Mesendoderm (in vitro differentiated cells): ENCODE measurements around the gene PRDM2.
A peak's percentile ranks its signal among the peaks of the same experiment; 100 is the strongest.

Source experiments
- DNase-seq: peaks from one replicate; pipeline ENCODE4 v3.0.0; 2013
- H2AK5ac ChIP-seq: 2 replicates; pipeline ENCODE4 v1.6.1; 2013; ENCODE audit warnings: low read length, inconsistent platforms
- H2BK120ac ChIP-seq: 2 replicates; pipeline ENCODE4 v1.6.1; 2013; ENCODE audit warnings: low read depth, mild to moderate bottlenecking, low read length, moderate library complexity, mixed read lengths
- H2BK15ac ChIP-seq: replicated peaks from 2 replicates; pipeline ENCODE4 v1.6.1; 2013; ENCODE audit warnings: low read depth, mild to moderate bottlenecking, moderate library complexity
- H2BK5ac ChIP-seq: 2 replicates; pipeline ENCODE4 v1.6.1; 2013; ENCODE audit warnings: low read length, inconsistent platforms
- H3K18ac ChIP-seq: 2 replicates; pipeline ENCODE4 v1.6.1; 2013; ENCODE audit warnings: mild to moderate bottlenecking, low read length, mixed read lengths
- H3K23ac ChIP-seq: one replicate; pipeline ENCODE4 v1.6.1; 2013; ENCODE audit warnings: low read length
- H3K27ac ChIP-seq: 2 replicates; pipeline ENCODE4 v1.5.1; 2013; ENCODE audit warnings: low read depth, mild to moderate bottlenecking, inconsistent platforms, low read length, moderate library complexity
- H3K27me3 ChIP-seq: 2 replicates; pipeline ENCODE4 v1.6.1; 2013; ENCODE audit warnings: low read length, control low read depth, mild to moderate bottlenecking, inconsistent platforms; ENCODE audit not compliant: insufficient read depth, poor library complexity
- H3K36me3 ChIP-seq: 2 replicates; pipeline ENCODE4 v1.6.1; 2013; ENCODE audit warnings: low read length, inconsistent platforms; ENCODE audit not compliant: control insufficient read depth, insufficient read depth
- H3K4ac ChIP-seq: one replicate; pipeline ENCODE4 v1.6.1; 2013; ENCODE audit warnings: low read depth, mild to moderate bottlenecking, low read length, moderate library complexity
- H3K4me1 ChIP-seq: 2 replicates; pipeline ENCODE4 v1.6.1; 2013; ENCODE audit warnings: low read depth, low read length, inconsistent platforms; ENCODE audit not compliant: control insufficient read depth
- H3K4me2 ChIP-seq: 2 replicates; pipeline ENCODE4 v1.6.1; 2013; ENCODE audit warnings: low read length
- H3K4me3 ChIP-seq: 2 replicates; pipeline ENCODE4 v1.5.1; 2013; ENCODE audit warnings: mild to moderate bottlenecking, low read length
- H3K56ac ChIP-seq: one replicate; pipeline ENCODE4 v1.6.1; 2013; ENCODE audit warnings: low read length
- H3K79me1 ChIP-seq: 2 replicates; pipeline ENCODE4 v1.6.1; 2013; ENCODE audit warnings: low read length, inconsistent platforms
- H3K79me2 ChIP-seq: 2 replicates; pipeline ENCODE4 v1.6.1; 2013; ENCODE audit warnings: mild to moderate bottlenecking, low read length; ENCODE audit not compliant: control insufficient read depth, insufficient read depth
- H3K9ac ChIP-seq: 2 replicates; pipeline ENCODE4 v1.6.1; 2013; ENCODE audit warnings: low read length, inconsistent platforms
- H4K5ac ChIP-seq: one replicate; pipeline ENCODE4 v1.6.1; 2013; ENCODE audit warnings: low read length
- H4K8ac ChIP-seq: one replicate; pipeline ENCODE4 v1.6.1; 2013; ENCODE audit warnings: low read depth, mild to moderate bottlenecking, control low read depth, low read length, moderate library complexity
- WGBS: extraction: QIAGEN DNeasy Blood & Tissue Kit; methylation state at CpG from one replicate; pipeline ENCODE4 v1.1.7; 2013; ENCODE audit warnings: low lambda C conversion rate, missing lambda C conversion rate; ENCODE audit not compliant: insufficient coverage; ENCODE audit errors: extremely low coverage; 5-methylcytosine and 5-hydroxymethylcytosine counted together

PRDM2 gene

GRCh38 chr1:13701271-13701640, 1.3 kb downstream of the PRDM2 start:
- Histone ChIP-seq H2AK5ac (no peak overlapping the region), H4K8ac (no peak overlapping the region), H3K36me3 (no peaks in the 10 kb centered on the region), H3K79me2 (peaks cover 5% of the 10 kb centered on the region), H3K4me2 (no peak overlapping the region), H3K27ac (no peak overlapping the region), H2BK5ac (no peak overlapping the region), H2BK15ac (no peak overlapping the region), H3K4ac (no peak overlapping the region), H3K4me3 (no peak overlapping the region), H3K27me3 (no peaks in the 10 kb centered on the region), H3K18ac (no peak overlapping the region), H3K56ac (no peak overlapping the region), H3K9ac (peak overlapping the region; percentile 67), H3K23ac (no peak overlapping the region), H2BK120ac (no peak overlapping the region), H4K5ac (no peak overlapping the region), H3K79me1 (peaks cover 12% of the 10 kb centered on the region), H3K4me1 (peaks cover 3% of the 10 kb centered on the region)
- no peak for DNase-seq
- WGBS = no CpG with 5 or more reads among the region's 6 CpGs

DNA sequence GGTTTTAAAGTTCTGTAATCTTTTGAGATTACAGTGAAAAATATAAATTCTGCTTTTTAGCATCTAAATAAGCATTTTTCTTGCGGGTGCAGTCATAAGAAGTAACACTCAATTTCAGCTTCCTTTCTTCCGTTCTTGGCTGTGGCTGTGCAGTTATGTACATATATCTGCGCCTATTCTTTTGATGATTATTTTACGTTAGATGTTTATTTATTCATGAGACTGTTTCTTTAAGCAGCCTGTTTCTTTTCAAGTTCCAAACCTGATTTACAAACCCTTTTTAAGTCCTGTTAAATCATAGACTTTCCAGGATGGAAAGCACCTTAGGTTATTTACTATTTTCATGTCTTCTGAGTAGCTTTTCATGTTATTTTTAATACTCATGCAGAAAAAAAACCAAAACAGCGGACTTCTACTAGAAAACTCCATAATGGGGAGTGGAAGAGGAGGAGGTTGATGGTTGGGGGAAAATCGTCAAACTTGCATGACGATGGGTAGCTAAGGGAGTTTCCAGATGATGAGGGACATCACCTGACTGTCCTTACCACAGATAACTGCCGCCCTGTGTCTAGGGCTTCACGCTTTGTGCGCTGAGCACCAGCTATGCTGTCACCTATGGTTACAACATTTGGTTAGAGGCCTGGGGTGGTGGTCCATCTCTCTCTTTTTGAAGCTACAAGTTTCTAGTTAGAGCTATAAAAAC, 2.6 kb downstream of the PRDM2 start:
- no peak overlapping the region for H3K23ac ChIP-seq
- WGBS = no CpG with 5 or more reads among the region's 10 CpGs

GRCh38 chr1:13703128-13703513, 3.1 kb downstream of the PRDM2 start:
- H3K4me2 ChIP-seq = no peak overlapping the region

More for the DNA sequence above, 2.6 kb downstream of the PRDM2 start:
- Histone ChIP-seq H4K5ac (no peak overlapping the region), H3K4me1 (peaks cover 3% of the 10 kb centered on the region), H3K36me3 (no peaks in the 10 kb centered on the region), H4K8ac (no peak overlapping the region), H3K18ac (no peak overlapping the region), H3K9ac (no peak overlapping the region), H3K4ac (no peak overlapping the region), H2BK15ac (no peak overlapping the region), H3K4me2 (no peak overlapping the region), H3K27me3 (no peaks in the 10 kb centered on the region), H3K56ac (peak overlapping the region; percentile 22), H3K79me1 (peaks cover 15% of the 10 kb centered on the region), H2BK120ac (no peak overlapping the region), H3K27ac (no peak overlapping the region), H2AK5ac (no peak overlapping the region), H3K79me2 (peaks cover 6% of the 10 kb centered on the region), H3K4me3 (no peak overlapping the region), H2BK5ac (no peak overlapping the region)
- DNase-seq = no peak

DNA sequence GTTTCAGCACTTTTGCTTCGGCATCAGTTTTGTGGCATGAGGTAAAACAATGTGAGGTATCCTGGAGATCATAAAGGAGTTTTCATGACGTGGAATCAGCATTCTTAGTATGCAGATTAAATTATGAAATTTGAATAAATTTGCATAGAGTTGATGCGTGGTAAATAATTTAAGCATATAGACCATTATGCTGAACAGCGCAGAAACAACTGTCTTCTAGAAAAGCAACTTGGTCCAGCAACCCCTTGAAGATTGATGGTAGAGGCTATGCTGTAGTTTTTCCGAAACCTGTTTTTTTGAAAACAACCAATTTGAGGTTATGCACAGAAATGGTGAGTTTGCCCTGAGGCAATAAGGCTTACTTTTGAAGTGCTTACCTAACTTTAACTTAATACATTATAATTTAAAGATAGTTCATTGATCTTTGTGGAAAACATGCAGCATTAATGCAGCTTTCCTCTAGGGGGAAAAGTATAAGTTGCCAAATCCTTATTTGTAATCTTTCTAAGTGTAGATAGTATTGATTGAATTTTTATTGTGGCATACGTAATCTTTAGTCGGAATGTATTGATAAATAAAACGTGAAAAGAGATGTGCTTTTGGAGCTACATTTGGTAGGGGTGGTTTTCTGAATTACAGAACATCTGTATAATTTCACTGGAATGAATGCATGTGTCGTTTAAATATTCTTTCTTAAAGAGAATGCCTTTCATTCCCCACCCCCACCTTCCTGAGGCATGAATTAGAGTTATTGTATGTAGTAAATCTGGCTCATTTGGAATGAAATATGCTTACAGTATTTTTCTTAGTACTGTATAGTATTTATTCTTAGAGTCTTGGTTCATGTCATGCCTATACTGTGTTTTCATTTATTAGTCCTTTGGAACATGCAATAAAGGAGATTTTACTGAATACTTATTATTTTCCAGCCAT, 3.8 kb downstream of the PRDM2 start:
- H3K27me3 ChIP-seq = no peaks in the 10 kb centered on the region
- peaks cover 15% of the 10 kb centered on the region for H3K79me1 ChIP-seq
- H2BK120ac ChIP-seq = no peak overlapping the region
- H2AK5ac ChIP-seq = no peak overlapping the region
- no peak overlapping the region for H3K4me3 ChIP-seq
- H3K18ac ChIP-seq = no peak overlapping the region
- no peak overlapping the region for H2BK5ac ChIP-seq
- H3K79me2 ChIP-seq = peaks cover 8% of the 10 kb centered on the region
- no peak overlapping the region for H4K8ac ChIP-seq
- H3K4ac ChIP-seq = no peak overlapping the region
- H3K4me1 ChIP-seq = peaks cover 3% of the 10 kb centered on the region
- H4K5ac ChIP-seq = no peak overlapping the region
- H3K23ac ChIP-seq = no peak overlapping the region
- 98% methylated on average over 4 of the region's 9 CpGs for WGBS
- no peak overlapping the region for H3K9ac ChIP-seq
- no peak overlapping the region for H3K27ac ChIP-seq
- H3K56ac ChIP-seq = no peak overlapping the region
- H3K36me3 ChIP-seq = no peaks in the 10 kb centered on the region
- H3K4me2 ChIP-seq = no peak overlapping the region
- no peak for DNase-seq
- H2BK15ac ChIP-seq = no peak overlapping the region

More at GRCh38 chr1:13703128-13703513, 3.1 kb downstream of the PRDM2 start:
- H2BK120ac ChIP-seq = no peak overlapping the region
- no peak overlapping the region for H3K27ac ChIP-seq
- no peak overlapping the region for H3K4me3 ChIP-seq
- no peaks in the 10 kb centered on the region for H3K36me3 ChIP-seq
- no peak overlapping the region for H3K23ac ChIP-seq
- H2BK15ac ChIP-seq = no peak overlapping the region
- no peaks in the 10 kb centered on the region for H3K27me3 ChIP-seq
- H3K4ac ChIP-seq = no peak overlapping the region
- H3K79me2 ChIP-seq = peaks cover 6% of the 10 kb centered on the region
- peaks cover 3% of the 10 kb centered on the region for H3K4me1 ChIP-seq
- H3K9ac ChIP-seq = no peak overlapping the region
- no CpG with 5 or more reads among the region's 2 CpGs for WGBS
- no peak overlapping the region for H4K5ac ChIP-seq
- H3K18ac ChIP-seq = no peak overlapping the region
- no peak overlapping the region for H3K56ac ChIP-seq
- no peak for DNase-seq
- no peak overlapping the region for H2BK5ac ChIP-seq
- no peak overlapping the region for H2AK5ac ChIP-seq
- H3K79me1 ChIP-seq = peaks cover 15% of the 10 kb centered on the region
- no peak overlapping the region for H4K8ac ChIP-seq

DNA sequence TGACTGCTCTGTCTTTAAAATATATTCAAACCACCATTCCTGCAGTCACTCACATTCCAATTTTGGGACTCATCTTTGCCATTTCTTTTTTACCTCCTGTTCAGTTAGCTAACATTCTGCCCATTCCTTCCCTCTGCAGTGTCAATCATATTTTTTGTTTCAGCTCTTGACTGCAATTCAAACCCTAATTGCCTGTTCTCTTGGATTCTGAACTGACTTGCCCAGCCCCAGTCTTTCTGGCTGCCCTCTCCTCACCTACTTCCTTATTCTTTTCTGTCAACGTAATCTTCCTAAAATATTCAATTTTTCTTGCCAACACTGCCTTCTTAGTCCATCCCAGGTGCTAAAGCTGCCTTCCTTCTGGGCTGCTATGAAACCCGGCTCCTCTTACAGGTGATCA, 6.1 kb downstream of the PRDM2 start:
- no CpG with 5 or more reads among the region's 2 CpGs for WGBS

More for the DNA sequence above, 6.1 kb downstream of the PRDM2 start:
- peaks cover 13% of the 10 kb centered on the region for H3K79me1 ChIP-seq
- no peak overlapping the region for H3K18ac ChIP-seq
- no peak overlapping the region for H2BK15ac ChIP-seq
- no peak overlapping the region for H2BK120ac ChIP-seq
- no peak overlapping the region for H3K9ac ChIP-seq
- no peak overlapping the region for H3K23ac ChIP-seq
- H4K5ac ChIP-seq = no peak overlapping the region
- H3K4me1 ChIP-seq = peaks cover under 1% of the 10 kb centered on the region
- H3K4ac ChIP-seq = no peak overlapping the region
- no peak overlapping the region for H2AK5ac ChIP-seq
- H3K36me3 ChIP-seq = no peaks in the 10 kb centered on the region
- no peaks in the 10 kb centered on the region for H3K27me3 ChIP-seq
- peaks cover 8% of the 10 kb centered on the region for H3K79me2 ChIP-seq
- no peak for DNase-seq
- H3K56ac ChIP-seq = no peak overlapping the region
- H4K8ac ChIP-seq = no peak overlapping the region
- H3K4me3 ChIP-seq = no peak overlapping the region
- no peak overlapping the region for H3K27ac ChIP-seq
- H2BK5ac ChIP-seq = no peak overlapping the region
- H3K4me2 ChIP-seq = no peak overlapping the region
